HepG2 (cell line): Measurements from ENCODE around the gene MAPRE3. TPM values are rescaled to one million over a fixed set of nuclear protein-coding genes. Genes with fewer than 3 reads are reported as not detected.

Experiments
- AGO2 ChIP-seq: fragments of 200-400 bp; formaldehyde crosslinking; optimal IDR thresholded peaks from 2 replicates; pipeline ENCODE3; 2017; ENCODE audit warnings: mild to moderate bottlenecking, low read depth, low read length, moderate library complexity
- GABPB1 ChIP-seq: IDR thresholded peaks from 2 replicates; pipeline ENCODE4 v1.6.1; 2016; ENCODE audit warnings: mild to moderate bottlenecking, missing genetic modification reagents, moderate library complexity, missing compliant biosample characterization
- HNF4G ChIP-seq, 2 experiments: sonication (generic) in 1 of 2; formaldehyde crosslinking in 1 of 2; IDR thresholded peaks; 2 replicates each; pipeline versions ENCODE4 v1.4.0 to v1.6.1; 2011 to 2020; ENCODE audit warnings: borderline replicate concordance in 2 of 2, low read depth in 2 of 2, mild to moderate bottlenecking in 2 of 2, low read length in 1 of 2, missing genetic modification reagents in 1 of 2, moderate library complexity in 1 of 2
- HOXA7 ChIP-seq: sonication (generic); formaldehyde crosslinking; IDR thresholded peaks from 2 replicates; pipeline ENCODE4 v1.8.1; 2022; ENCODE audit warnings: mild to moderate bottlenecking, missing genetic modification reagents, moderate library complexity
- JDP2 ChIP-seq: sonication (generic); formaldehyde crosslinking; IDR thresholded peaks from 2 replicates; pipeline ENCODE4 v1.8.1; 2022; ENCODE audit warnings: missing genetic modification reagents, borderline replicate concordance
- NR3C1 ChIP-seq: sonication (generic); formaldehyde crosslinking; IDR thresholded peaks from 2 replicates; pipeline ENCODE4 v1.4.0; 2020; ENCODE audit warnings: missing genetic modification reagents
- RBAK ChIP-seq: sonication (generic); formaldehyde crosslinking; IDR thresholded peaks from 2 replicates; pipeline ENCODE4 v1.5.1; 2020; ENCODE audit warnings: mild to moderate bottlenecking, missing genetic modification reagents
- STAT5B ChIP-seq: sonication (generic); formaldehyde crosslinking; IDR thresholded peaks from 2 replicates; pipeline ENCODE4 v1.4.0; 2020; ENCODE audit warnings: missing genetic modification reagents
- TBX3 ChIP-seq: fragments of 450-650 bp; IDR thresholded peaks from 2 replicates; pipeline ENCODE4 v1.6.1; 2017; ENCODE audit warnings: antibody characterized with exemption, mild to moderate bottlenecking, inconsistent platforms, borderline replicate concordance
- TMF1 ChIP-seq: sonication (generic); formaldehyde crosslinking; IDR thresholded peaks from 2 replicates; pipeline ENCODE4 v1.8.1; 2022; ENCODE audit warnings: low read depth, missing genetic modification reagents
- TOE1 ChIP-seq: sonication (generic); formaldehyde crosslinking; IDR thresholded peaks from 2 replicates; pipeline ENCODE4 v1.4.0; 2020; ENCODE audit warnings: mild to moderate bottlenecking, missing genetic modification reagents
- TRIM22 ChIP-seq: fragments of 450-650 bp; IDR thresholded peaks from 2 replicates; pipeline ENCODE4 v1.6.1; 2017
- ZBTB38 ChIP-seq: sonication (generic); formaldehyde crosslinking; IDR thresholded peaks from 2 replicates; pipeline ENCODE4 v1.5.1; 2020; ENCODE audit warnings: mild to moderate bottlenecking, missing genetic modification reagents
- ZMYM3 ChIP-seq: sonication (generic); formaldehyde crosslinking; IDR thresholded peaks from 2 replicates; pipeline ENCODE4 v1.5.1; 2020; ENCODE audit warnings: mild to moderate bottlenecking, missing genetic modification reagents
- ZNF256 ChIP-seq: sonication (generic); formaldehyde crosslinking; conservative IDR thresholded peaks from 2 replicates; pipeline ENCODE4 v1.4.0; 2020; ENCODE audit warnings: missing genetic modification reagents
- ZNF274 ChIP-seq: sonication (generic); formaldehyde crosslinking; IDR thresholded peaks from 2 replicates; pipeline ENCODE4 v1.5.1; 2020; ENCODE audit warnings: mild to moderate bottlenecking, missing genetic modification reagents
- ZNF614 ChIP-seq: IDR thresholded peaks from 2 replicates; pipeline ENCODE4 v1.6.1; 2018; ENCODE audit warnings: missing biosample characterization, missing genetic modification reagents, inconsistent platforms, borderline replicate concordance
- polyA plus RNA-seq, 8 experiments: library from polyadenylated mRNA; depleted of rRNA in 3 of 8; stranded (reverse) in 7 of 8; unstranded in 1 of 8; fragments of >200 nt; fragmentation: Illumina TruSeq in 4 of 8; extraction: Trizol in 4 of 8; gene quantifications; 2 replicates each; pipeline versions ENCODE4 v1.2.1 to v1.2.3, GENCODE V29; 2011 to 2016; ENCODE audit warnings: low read depth in 4 of 8, missing spikeins in 1 of 8, mixed read lengths in 1 of 8; ENCODE audit not compliant: insufficient read depth in 1 of 8
- total RNA-seq, 5 experiments: library from RNA; depleted of rRNA; stranded (reverse); fragments of >200 nt; fragmentation: Illumina TruSeq; extraction: Trizol; gene quantifications; 2 replicates each; pipeline ENCODE4 v1.2.3, GENCODE V29; 2016; ENCODE audit warnings: low read depth in 1 of 5
- TF ChIP-seq, protein P1 (sequence below): sonication (generic); formaldehyde crosslinking; IDR thresholded peaks from 2 replicates; pipeline ENCODE4 v1.9.0; 2021; ENCODE audit warnings: mild to moderate bottlenecking, missing genetic modification reagents
- TF ChIP-seq, protein P2 (sequence below): IDR thresholded peaks from 2 replicates; pipeline ENCODE4 v1.6.1; 2016; ENCODE audit warnings: control low read depth
- TF ChIP-seq, protein P3 (sequence below): sonication (generic); formaldehyde crosslinking; IDR thresholded peaks from 2 replicates; pipeline ENCODE4 v1.8.0; 2022; ENCODE audit warnings: missing genetic modification reagents, low read depth, mild to moderate bottlenecking, borderline replicate concordance

MAPRE3 gene
- total and polyA plus RNA-seq, 2 of the 13 experiments (the other 11 are each of a cell fraction or from before 2014, with no cell fraction given): 0.31 to 0.91 TPM

GRCh38 chr2:27050281-27050995 lies 80.0 kb downstream of the MAPRE3 start (continued):
- TF ChIP-seq, protein P1, sequence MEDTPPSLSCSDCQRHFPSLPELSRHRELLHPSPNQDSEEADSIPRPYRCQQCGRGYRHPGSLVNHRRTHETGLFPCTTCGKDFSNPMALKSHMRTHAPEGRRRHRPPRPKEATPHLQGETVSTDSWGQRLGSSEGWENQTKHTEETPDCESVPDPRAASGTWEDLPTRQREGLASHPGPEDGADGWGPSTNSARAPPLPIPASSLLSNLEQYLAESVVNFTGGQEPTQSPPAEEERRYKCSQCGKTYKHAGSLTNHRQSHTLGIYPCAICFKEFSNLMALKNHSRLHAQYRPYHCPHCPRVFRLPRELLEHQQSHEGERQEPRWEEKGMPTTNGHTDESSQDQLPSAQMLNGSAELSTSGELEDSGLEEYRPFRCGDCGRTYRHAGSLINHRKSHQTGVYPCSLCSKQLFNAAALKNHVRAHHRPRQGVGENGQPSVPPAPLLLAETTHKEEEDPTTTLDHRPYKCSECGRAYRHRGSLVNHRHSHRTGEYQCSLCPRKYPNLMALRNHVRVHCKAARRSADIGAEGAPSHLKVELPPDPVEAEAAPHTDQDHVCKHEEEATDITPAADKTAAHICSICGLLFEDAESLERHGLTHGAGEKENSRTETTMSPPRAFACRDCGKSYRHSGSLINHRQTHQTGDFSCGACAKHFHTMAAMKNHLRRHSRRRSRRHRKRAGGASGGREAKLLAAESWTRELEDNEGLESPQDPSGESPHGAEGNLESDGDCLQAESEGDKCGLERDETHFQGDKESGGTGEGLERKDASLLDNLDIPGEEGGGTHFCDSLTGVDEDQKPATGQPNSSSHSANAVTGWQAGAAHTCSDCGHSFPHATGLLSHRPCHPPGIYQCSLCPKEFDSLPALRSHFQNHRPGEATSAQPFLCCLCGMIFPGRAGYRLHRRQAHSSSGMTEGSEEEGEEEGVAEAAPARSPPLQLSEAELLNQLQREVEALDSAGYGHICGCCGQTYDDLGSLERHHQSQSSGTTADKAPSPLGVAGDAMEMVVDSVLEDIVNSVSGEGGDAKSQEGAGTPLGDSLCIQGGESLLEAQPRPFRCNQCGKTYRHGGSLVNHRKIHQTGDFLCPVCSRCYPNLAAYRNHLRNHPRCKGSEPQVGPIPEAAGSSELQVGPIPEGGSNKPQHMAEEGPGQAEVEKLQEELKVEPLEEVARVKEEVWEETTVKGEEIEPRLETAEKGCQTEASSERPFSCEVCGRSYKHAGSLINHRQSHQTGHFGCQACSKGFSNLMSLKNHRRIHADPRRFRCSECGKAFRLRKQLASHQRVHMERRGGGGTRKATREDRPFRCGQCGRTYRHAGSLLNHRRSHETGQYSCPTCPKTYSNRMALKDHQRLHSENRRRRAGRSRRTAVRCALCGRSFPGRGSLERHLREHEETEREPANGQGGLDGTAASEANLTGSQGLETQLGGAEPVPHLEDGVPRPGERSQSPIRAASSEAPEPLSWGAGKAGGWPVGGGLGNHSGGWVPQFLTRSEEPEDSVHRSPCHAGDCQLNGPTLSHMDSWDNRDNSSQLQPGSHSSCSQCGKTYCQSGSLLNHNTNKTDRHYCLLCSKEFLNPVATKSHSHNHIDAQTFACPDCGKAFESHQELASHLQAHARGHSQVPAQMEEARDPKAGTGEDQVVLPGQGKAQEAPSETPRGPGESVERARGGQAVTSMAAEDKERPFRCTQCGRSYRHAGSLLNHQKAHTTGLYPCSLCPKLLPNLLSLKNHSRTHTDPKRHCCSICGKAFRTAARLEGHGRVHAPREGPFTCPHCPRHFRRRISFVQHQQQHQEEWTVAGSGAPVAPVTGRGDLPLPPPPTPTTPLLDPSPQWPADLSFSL (CRISPR knock-in tag): no peak
- TF ChIP-seq ZNF274 (CRISPR knock-in tag) (peak; percentile 98), ZMYM3 (CRISPR knock-in tag) (peak; percentile 8; the same call in 1 of the 2 replicates), NR3C1 (CRISPR knock-in tag) (no peak), TBX3 (no peak), GABPB1 (CRISPR knock-in tag) (peak; percentile 78; the same call in 1 of the 2 replicates), TMF1 (0 out of 2 replicates have a peak, but pooled peaks have one; percentile 10), ZBTB38 (CRISPR knock-in tag) (peak; percentile 82; the same call in 1 of the 2 replicates), STAT5B (CRISPR knock-in tag) (peak; percentile 64; the same call in 1 of the 2 replicates), JDP2 (CRISPR knock-in tag) (peak; percentile 17; the same call in 1 of the 2 replicates), ZNF614 (CRISPR knock-in tag) (0 out of 2 replicates have a peak, but pooled peaks have one; percentile 18), HNF4G (IDR thresholded peaks at IDR 0.05; ENCODE audit: borderline replicate concordance, low read depth, low read length) (0 out of 2 replicates have a peak, but pooled peaks have one; percentile 6), HNF4G (CRISPR knock-in tag; IDR thresholded peaks at IDR 0.05; ENCODE audit: borderline replicate concordance, low read depth) (peak; percentile 27; the same call in 1 of the 2 replicates), AGO2 (peak; percentile 94), RBAK (no peak; the same call in 1 of the 2 replicates), HOXA7 (CRISPR knock-in tag) (0 out of 2 replicates have a peak, but pooled peaks have one; percentile 33), TRIM22 (no peak), TOE1 (CRISPR knock-in tag) (no peak), ZNF256 (CRISPR knock-in tag) (peak; percentile 57; the same call in 1 of the 2 replicates)
- TF ChIP-seq, protein P2, sequence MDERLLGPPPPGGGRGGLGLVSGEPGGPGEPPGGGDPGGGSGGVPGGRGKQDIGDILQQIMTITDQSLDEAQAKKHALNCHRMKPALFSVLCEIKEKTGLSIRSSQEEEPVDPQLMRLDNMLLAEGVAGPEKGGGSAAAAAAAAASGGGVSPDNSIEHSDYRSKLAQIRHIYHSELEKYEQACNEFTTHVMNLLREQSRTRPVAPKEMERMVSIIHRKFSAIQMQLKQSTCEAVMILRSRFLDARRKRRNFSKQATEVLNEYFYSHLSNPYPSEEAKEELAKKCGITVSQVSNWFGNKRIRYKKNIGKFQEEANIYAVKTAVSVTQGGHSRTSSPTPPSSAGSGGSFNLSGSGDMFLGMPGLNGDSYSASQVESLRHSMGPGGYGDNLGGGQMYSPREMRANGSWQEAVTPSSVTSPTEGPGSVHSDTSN (CRISPR knock-in tag): no peak
- TF ChIP-seq, protein P3, sequence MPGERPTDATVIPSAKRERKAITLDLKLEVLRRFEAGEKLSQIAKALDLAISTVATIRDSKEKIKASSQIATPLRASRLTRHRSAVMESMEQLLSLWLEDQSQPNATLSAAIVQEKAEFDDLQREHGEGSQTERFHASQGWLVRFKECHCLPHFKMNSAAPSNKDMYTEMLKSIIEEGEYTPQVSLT (CRISPR knock-in tag): no peak
